Coronary artery (tissue), 2 donors: Measurements from ENCODE around the gene BICRA.

Source experiments
- DNase-seq: peaks from one replicate; pipeline ENCODE4 v3.0.0-alpha.2; 2017; ENCODE audit warnings: low spot score
- H3K27ac ChIP-seq, 2 donors: fragments of 200-600 bp; sonication (generic); one replicate each; pipeline ENCODE4 v1.5.1; 2016 to 2019
- H3K4me3 ChIP-seq: fragments of 200-600 bp; sonication (generic); 2 replicates; pipeline ENCODE4 v1.5.1; 2016; ENCODE audit warnings: mild to moderate bottlenecking, moderate library complexity
- CTCF ChIP-seq: fragments of 200-600 bp; sonication (generic); IDR thresholded peaks from one replicate; pipeline ENCODE4 v1.5.1; 2019; ENCODE audit warnings: antibody characterized with exemption

BICRA gene

GRCh38 chr19:47674548-47674947, 65.6 kb downstream of the BICRA start:
- TF ChIP-seq CTCF = no peak
- DNase-seq = no peak
- H3K4me3 ChIP-seq = no peak overlapping the region
- H3K27ac ChIP-seq = no peak overlapping the region

GRCh38 chr19:47675271-47675670, 66.3 kb downstream of the BICRA start:
- no peak for DNase-seq
- no peak overlapping the region for H3K4me3 ChIP-seq
- TF ChIP-seq CTCF = no peak
- H3K27ac ChIP-seq = no peak overlapping the region

- no peak overlapping the region for H3K4me3 ChIP-seq
- TF ChIP-seq CTCF = no peak
- DNase-seq = no peak
- no peak overlapping the region for H3K27ac ChIP-seq
These were observed 66.9 kb downstream of the BICRA start for GRCh38 chr19:47675859-47676258.

GRCh38 chr19:47676811-47677210, 67.9 kb downstream of the BICRA start:
- DNase-seq = no peak
- no peak overlapping the region for H3K27ac ChIP-seq
- no peak overlapping the region for H3K4me3 ChIP-seq
- TF ChIP-seq CTCF = no peak

- H3K4me3 ChIP-seq = no peak overlapping the region
- H3K27ac ChIP-seq = no peak overlapping the region
- DNase-seq = no peak
- TF ChIP-seq CTCF = no peak
These were observed 70.4 kb downstream of the BICRA start for GRCh38 chr19:47679251-47679900.

- no peak for TF ChIP-seq CTCF
- DNase-seq = no peak
- Histone ChIP-seq H3K27ac (no peak overlapping the region), H3K4me3 (no peak overlapping the region)
These were observed 71.3 kb downstream of the BICRA start for GRCh38 chr19:47679922-47680857.
